Activated naive CD4-positive, alpha-beta T cell treated with anti-CD3 and anti-CD28 coated beads for 36 hours (primary cell): ENCODE data around the gene GTF2IRD1. TPM values are rescaled to one million over a fixed set of nuclear protein-coding genes. Genes with fewer than 3 reads are reported as not detected.

Source experiments
- CTCF ChIA-PET: fragments of 350-600 bp; sonication (Branson Sonifier 250); formaldehyde crosslinking; loops from one replicate; lab custom pipeline; 2021; ENCODE audit warnings: antibody characterized with exemption; lab: Charles Lee
- DNase-seq: peaks from one replicate; pipeline ENCODE4 v3.0.0-alpha.2; 2020
- H3K27ac Mint-ChIP-seq: one replicate; pipeline ENCODE4 v1.8.0; 2021; ENCODE audit warnings: mild to moderate bottlenecking, mixed read lengths
- H3K27me3 Mint-ChIP-seq: one replicate; pipeline ENCODE4 v1.8.0; 2021; ENCODE audit warnings: low read depth, mixed read lengths
- H3K36me3 Mint-ChIP-seq: one replicate; pipeline ENCODE4 v1.8.0; 2021; ENCODE audit warnings: low read depth, mixed read lengths
- H3K4me1 Mint-ChIP-seq: one replicate; pipeline ENCODE4 v1.8.0; 2021; ENCODE audit warnings: low read depth, mixed read lengths
- H3K4me3 Mint-ChIP-seq: one replicate; pipeline ENCODE4 v1.8.0; 2021; ENCODE audit warnings: mild to moderate bottlenecking, moderate library complexity, mixed read lengths
- H3K9me3 Mint-ChIP-seq: one replicate; pipeline ENCODE4 v1.8.0; 2021; ENCODE audit warnings: mixed read lengths
- intact Hi-C: fragments of 100-400 bp; cut with micrococcal nuclease; formaldehyde crosslinking; loops from one replicate; pipeline ENCODE4 v1.15.1; 2023
- total RNA-seq, 2 experiments: library from RNA; stranded (reverse); gene quantifications; one replicate each; pipeline ENCODE4 v1.2.3, GENCODE V29; 2021

The GTF2IRD1 gene
- total RNA-seq, 2 experiments from 2014 or later: 2.9 to 5.5 TPM

DNA sequence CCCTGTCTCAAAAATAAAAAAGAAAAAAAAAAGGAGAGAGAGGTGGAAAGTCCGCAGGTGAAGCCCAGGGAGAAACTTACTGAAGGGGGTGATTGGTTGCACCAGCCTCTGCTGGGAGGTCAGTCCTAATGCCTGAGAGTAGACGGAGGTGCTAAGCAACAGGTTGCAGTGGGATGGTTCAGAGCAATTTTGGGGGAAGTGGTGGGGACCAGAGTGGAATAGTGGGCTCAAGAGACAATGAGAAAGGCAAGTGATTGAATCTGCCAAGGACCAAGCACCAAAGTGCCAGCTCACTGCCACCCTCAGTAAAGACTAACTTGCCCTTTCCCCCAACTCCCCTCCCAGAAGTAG lies 113.6 kb downstream of the GTF2IRD1 start:
- H3K4me1 Mint-ChIP-seq: peaks cover 5% of the 10 kb centered on the region
- H3K9me3 Mint-ChIP-seq: no peaks in the 10 kb centered on the region
- H3K36me3 Mint-ChIP-seq: no peaks in the 10 kb centered on the region
- H3K27me3 Mint-ChIP-seq: no peaks in the 10 kb centered on the region
- H3K27ac Mint-ChIP-seq: no peak overlapping the region
- intact Hi-C loops: loop anchor here (5.0 kb wide), 1 partner anchor 150 kb away; no protein-coding TSS in a partner anchor
- H3K4me3 Mint-ChIP-seq: no peak overlapping the region
- DNase-seq: no peak
- CTCF ChIA-PET: interaction anchor here (0.9 to 3.6 kb wide), 9 partner anchors 12 to 154 kb away, joined by 3 to 27 read pairs (median 4); no protein-coding TSS in a partner anchor

GRCh38 chr7:74568658-74569057 lies 115.0 kb downstream of the GTF2IRD1 start:
- no peaks in the 10 kb centered on the region for H3K27me3 Mint-ChIP-seq
- CTCF ChIA-PET: interaction anchor here (0.6 kb wide), 2 partner anchors 150 to 168 kb away, joined by 3 read pairs; no protein-coding TSS in a partner anchor
- H3K4me1 Mint-ChIP-seq: peaks cover 5% of the 10 kb centered on the region

GRCh38 chr7:74569501-74570075 lies 115.9 kb downstream of the GTF2IRD1 start:
- Mint-ChIP-seq H3K27me3 (no peaks in the 10 kb centered on the region), H3K4me3 (no peak overlapping the region), H3K4me1 (peaks cover 5% of the 10 kb centered on the region), H3K36me3 (no peaks in the 10 kb centered on the region), H3K9me3 (no peaks in the 10 kb centered on the region), H3K27ac (no peak overlapping the region)
- CTCF ChIA-PET: interaction anchor here (0.5 to 0.6 kb wide), 3 partner anchors 149 to 390 kb away, joined by 3 to 4 read pairs (median 3); no protein-coding TSS in a partner anchor
- intact Hi-C loops: loop anchor here (5.0 kb wide), 1 partner anchor 152 kb away; no protein-coding TSS in a partner anchor
- DNase-seq: no peak

More at GRCh38 chr7:74568658-74569057, 115.0 kb downstream of the GTF2IRD1 start:
- Mint-ChIP-seq H3K36me3 (no peaks in the 10 kb centered on the region), H3K9me3 (no peaks in the 10 kb centered on the region), H3K27ac (no peak overlapping the region), H3K4me3 (no peak overlapping the region)
- no peak for DNase-seq
- intact Hi-C loops: loop anchor here (5.0 kb wide), 1 partner anchor 151 kb away; no protein-coding TSS in a partner anchor

DNA sequence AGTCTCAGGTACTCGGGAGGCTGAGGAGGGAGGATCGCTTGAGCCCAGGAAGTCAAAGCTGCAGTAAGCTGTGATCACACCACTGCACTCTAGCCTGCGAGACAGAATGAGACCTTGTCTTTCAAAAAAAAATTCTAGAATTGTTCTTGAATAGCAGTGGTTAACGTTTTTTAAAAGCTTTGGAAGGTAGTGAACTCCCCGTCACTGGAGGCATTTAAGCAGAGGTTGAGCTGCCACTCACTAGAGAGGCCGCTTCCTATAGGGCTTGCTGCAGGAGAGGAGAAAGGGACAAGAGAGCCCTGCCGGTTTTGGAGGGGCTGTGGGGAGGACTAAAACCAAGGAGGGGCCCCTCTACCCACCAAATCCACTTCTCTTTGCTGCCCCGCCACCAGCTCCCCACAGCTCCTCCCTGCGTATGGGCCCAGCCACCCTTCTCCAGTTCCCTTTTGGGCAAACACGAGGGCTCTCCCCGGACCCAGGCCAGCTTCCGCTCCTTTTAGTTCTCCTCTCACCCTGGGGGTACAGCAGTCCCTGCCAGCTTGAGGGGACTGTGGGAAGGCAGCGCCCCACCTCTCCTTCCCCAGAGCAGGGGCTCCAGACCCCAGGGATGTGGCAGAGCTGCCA lies 116.9 kb downstream of the GTF2IRD1 start:
- no peaks in the 10 kb centered on the region for H3K27me3 Mint-ChIP-seq
- no peak overlapping the region for H3K4me3 Mint-ChIP-seq
- no peaks in the 10 kb centered on the region for H3K9me3 Mint-ChIP-seq
- peaks cover 5% of the 10 kb centered on the region for H3K4me1 Mint-ChIP-seq
- CTCF ChIA-PET: interaction anchor here (1.0 kb wide), 1 partner anchor 120 kb away, joined by 3 read pairs; no protein-coding TSS in a partner anchor
- no peak overlapping the region for H3K27ac Mint-ChIP-seq
- intact Hi-C loops: no loop called here
- no peaks in the 10 kb centered on the region for H3K36me3 Mint-ChIP-seq
- no peak for DNase-seq

GRCh38 chr7:74572301-74572979 lies 118.7 kb downstream of the GTF2IRD1 start:
- H3K27ac Mint-ChIP-seq: no peak overlapping the region
- no peaks in the 10 kb centered on the region for H3K36me3 Mint-ChIP-seq
- H3K9me3 Mint-ChIP-seq: no peaks in the 10 kb centered on the region
- H3K4me3 Mint-ChIP-seq: no peak overlapping the region
- CTCF ChIA-PET: interaction anchor here (1.0 kb wide), 1 partner anchor 172 kb away, joined by 3 read pairs; no protein-coding TSS in a partner anchor
- DNase-seq: no peak
- H3K4me1 Mint-ChIP-seq: peaks cover 5% of the 10 kb centered on the region
- no peaks in the 10 kb centered on the region for H3K27me3 Mint-ChIP-seq
- intact Hi-C loops: no loop called here

DNA sequence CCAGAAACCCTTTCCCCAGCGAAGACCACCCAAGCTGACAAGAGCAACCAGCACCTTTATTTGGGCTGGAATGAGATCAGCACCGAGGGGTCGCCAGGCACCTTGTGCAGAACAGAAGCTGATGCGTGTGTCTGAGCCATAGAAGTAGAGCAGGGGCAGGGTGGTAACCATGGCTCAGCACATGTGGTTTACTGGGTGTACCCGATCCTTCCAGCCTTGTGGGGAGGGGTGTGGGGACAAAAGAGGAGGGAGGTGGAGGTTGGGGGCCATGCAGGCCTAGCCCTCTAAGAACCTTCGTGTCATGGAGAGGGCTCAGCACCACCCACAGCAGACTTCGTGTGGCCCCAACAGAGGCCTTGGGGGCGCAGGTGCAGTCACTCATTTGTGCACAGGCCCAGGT lies 119.8 kb downstream of the GTF2IRD1 start:
- no peak for DNase-seq
- Mint-ChIP-seq H3K4me1 (peaks cover 3% of the 10 kb centered on the region), H3K27ac (no peak overlapping the region), H3K36me3 (no peaks in the 10 kb centered on the region), H3K27me3 (no peaks in the 10 kb centered on the region), H3K4me3 (no peak overlapping the region), H3K9me3 (no peaks in the 10 kb centered on the region)
- intact Hi-C loops: no loop called here
- CTCF ChIA-PET: interaction anchor here (0.6 to 1.0 kb wide), 2 partner anchors 43 to 173 kb away, joined by 3 read pairs; no protein-coding TSS in a partner anchor

GRCh38 chr7:74575083-74575784 lies 121.5 kb downstream of the GTF2IRD1 start:
- H3K4me1 Mint-ChIP-seq: no peaks in the 10 kb centered on the region
- CTCF ChIA-PET: no interaction called here
- H3K4me3 Mint-ChIP-seq: no peak overlapping the region
- no peak for DNase-seq
- intact Hi-C loops: no loop called here
- no peaks in the 10 kb centered on the region for H3K9me3 Mint-ChIP-seq
- H3K27ac Mint-ChIP-seq: no peak overlapping the region
- H3K27me3 Mint-ChIP-seq: no peaks in the 10 kb centered on the region
- H3K36me3 Mint-ChIP-seq: no peaks in the 10 kb centered on the region

GRCh38 chr7:74575811-74576210 lies 122.1 kb downstream of the GTF2IRD1 start:
- Mint-ChIP-seq H3K4me1 (no peaks in the 10 kb centered on the region), H3K27me3 (no peaks in the 10 kb centered on the region), H3K36me3 (no peaks in the 10 kb centered on the region), H3K4me3 (no peak overlapping the region), H3K9me3 (no peaks in the 10 kb centered on the region), H3K27ac (no peak overlapping the region)
- no peak for DNase-seq
- CTCF ChIA-PET: no interaction called here
- intact Hi-C loops: no loop called here

GRCh38 chr7:74579800-74580685 lies 126.3 kb downstream of the GTF2IRD1 start:
- Mint-ChIP-seq H3K4me1 (no peaks in the 10 kb centered on the region), H3K36me3 (no peaks in the 10 kb centered on the region), H3K4me3 (no peak overlapping the region), H3K9me3 (no peaks in the 10 kb centered on the region), H3K27me3 (no peaks in the 10 kb centered on the region), H3K27ac (no peak overlapping the region)
- intact Hi-C loops: no loop called here
- CTCF ChIA-PET: interaction anchor here (0.6 to 1.1 kb wide), 4 partner anchors 29 to 378 kb away, joined by 3 to 5 read pairs (median 3); no protein-coding TSS in a partner anchor
- no peak for DNase-seq

GRCh38 chr7:74581916-74582440 lies 128.3 kb downstream of the GTF2IRD1 start:
- intact Hi-C loops: no loop called here
- Mint-ChIP-seq H3K4me1 (no peaks in the 10 kb centered on the region), H3K4me3 (no peak overlapping the region), H3K36me3 (no peaks in the 10 kb centered on the region), H3K27me3 (no peaks in the 10 kb centered on the region), H3K9me3 (no peaks in the 10 kb centered on the region), H3K27ac (no peak overlapping the region)
- no peak for DNase-seq
- CTCF ChIA-PET: interaction anchor here (1.7 kb wide), 1 partner anchor 16 kb away, joined by 4 read pairs; no protein-coding TSS in a partner anchor

- no peak overlapping the region for H3K27ac Mint-ChIP-seq
- intact Hi-C loops: no loop called here
- no peaks in the 10 kb centered on the region for H3K4me1 Mint-ChIP-seq
- H3K36me3 Mint-ChIP-seq: no peaks in the 10 kb centered on the region
- H3K27me3 Mint-ChIP-seq: no peaks in the 10 kb centered on the region
- no peak overlapping the region for H3K4me3 Mint-ChIP-seq
- no peak for DNase-seq
- CTCF ChIA-PET: interaction anchor here (0.6 to 1.7 kb wide), 2 partner anchors 17 to 143 kb away, joined by 3 to 4 read pairs; no protein-coding TSS in a partner anchor
- H3K9me3 Mint-ChIP-seq: no peaks in the 10 kb centered on the region
Observed at GRCh38 chr7:74582447-74583039, 128.8 kb downstream of the GTF2IRD1 start.
